GM21390 (cell line): Measurements from ENCODE around the gene MAB21L3.
"Not testable (repeated sequence)": the region's sequence is repeated elsewhere in the genome, so short reads cannot be mapped to it uniquely, and the experiment has no call there.

ENCODE experiments used
- ATAC-seq: cut with Tn5 transposase; IDR thresholded peaks from one replicate; pipeline ENCODE4 v1.9.1; 2021; ENCODE audit not compliant: unreplicated experiment

Gene MAB21L3

GRCh38 chr1:116133696-116134475, 22.7 kb downstream of the MAB21L3 start:
- no peak for ATAC-seq

- no peak for ATAC-seq
Measured at GRCh38 chr1:116134476-116134773, 23.2 kb downstream of the MAB21L3 start.

GRCh38 chr1:116138277-116138792, 27.1 kb downstream of the MAB21L3 start:
- no peak for ATAC-seq

GRCh38 chr1:116139592-116140134, 28.5 kb downstream of the MAB21L3 start:
- ATAC-seq: no peak

- ATAC-seq: no peak
Measured at GRCh38 chr1:116144151-116144550, 33.0 kb downstream of the MAB21L3 start.

- not testable (repeated sequence) for ATAC-seq
Measured at GRCh38 chr1:116146447-116147113, 35.4 kb downstream of the MAB21L3 start.

GRCh38 chr1:116147114-116147510, 35.9 kb downstream of the MAB21L3 start:
- no peak for ATAC-seq

GRCh38 chr1:116147972-116148371, 36.8 kb downstream of the MAB21L3 start:
- no peak for ATAC-seq

GRCh38 chr1:116148967-116149366, 37.8 kb downstream of the MAB21L3 start:
- ATAC-seq: no peak

GRCh38 chr1:116150368-116150767, 39.2 kb downstream of the MAB21L3 start:
- no peak for ATAC-seq

GRCh38 chr1:116151739-116152576, 40.8 kb downstream of the MAB21L3 start:
- peak; percentile 98 for ATAC-seq

GRCh38 chr1:116152577-116152943, 41.4 kb downstream of the MAB21L3 start:
- no peak for ATAC-seq

GRCh38 chr1:116152950-116153691, 41.9 kb downstream of the MAB21L3 start:
- ATAC-seq: no peak

GRCh38 chr1:116153692-116154031, 42.5 kb downstream of the MAB21L3 start:
- no peak for ATAC-seq

GRCh38 chr1:116154536-116154935, 43.3 kb downstream of the MAB21L3 start:
- ATAC-seq: no peak

GRCh38 chr1:116157096-116157495, 45.9 kb downstream of the MAB21L3 start:
- no peak for ATAC-seq

- no peak for ATAC-seq
Measured at GRCh38 chr1:116159177-116159576, 48.0 kb downstream of the MAB21L3 start.

GRCh38 chr1:116159611-116160010, 48.4 kb downstream of the MAB21L3 start:
- no peak for ATAC-seq

- no peak for ATAC-seq
Measured at GRCh38 chr1:116161390-116161789, 50.2 kb downstream of the MAB21L3 start.

- ATAC-seq: no peak
Measured at GRCh38 chr1:116161877-116162390, 50.7 kb downstream of the MAB21L3 start.

GRCh38 chr1:116163533-116163932, 52.3 kb downstream of the MAB21L3 start:
- ATAC-seq: no peak
